Gastrocnemius medialis (tissue), 4 donors: ENCODE measurements around the gene SORBS1. TPM values are rescaled to one million over a fixed set of nuclear protein-coding genes. Genes with fewer than 3 reads are reported as not detected.

Source experiments
- ATAC-seq, 2 donors: fragments of 150-250 bp; one replicate each; pipeline ENCODE4 v1.9.1; 2016
- DNase-seq, 2 donors: peaks; one replicate each; pipeline ENCODE4 v3.0.0-alpha.2; 2019
- H3K27ac ChIP-seq, 4 donors: fragments of 200-600 bp; sonication (generic); 1 replicate in 1 of 4; 2 replicates in 3 of 4; pipeline ENCODE4 v1.5.1; 2016 to 2018; ENCODE audit warnings: mild to moderate bottlenecking in 2 of 4, moderate library complexity in 1 of 4
- H3K27me3 ChIP-seq, 3 donors: fragments of 200-600 bp; sonication (generic) in 2 of 3; 1 replicate in 1 of 3; 2 replicates in 2 of 3; pipeline versions ENCODE4 v1.5.1 to v1.6.0; 2016 to 2019; ENCODE audit warnings: mild to moderate bottlenecking in 1 of 3, moderate library complexity in 1 of 3
- H3K36me3 ChIP-seq, 2 donors: fragments of 200-600 bp; sonication (generic) in 1 of 2; one replicate each; pipeline ENCODE4 v1.5.1; 2017 to 2018
- H3K4me1 ChIP-seq, 2 donors: fragments of 200-600 bp; sonication (generic) in 1 of 2; one replicate each; pipeline ENCODE4 v1.5.1; 2016 to 2017; ENCODE audit warnings: mild to moderate bottlenecking in 2 of 2
- H3K4me3 ChIP-seq, 4 donors: fragments of 200-600 bp; sonication (generic) in 3 of 4; 1 replicate in 1 of 4; 2 replicates in 3 of 4; pipeline ENCODE4 v1.5.1; 2016 to 2019; ENCODE audit warnings: mild to moderate bottlenecking in 2 of 4
- H3K9me3 ChIP-seq, 3 donors: fragments of 200-600 bp; sonication (generic) in 2 of 3; 1 replicate in 1 of 3; 2 replicates in 2 of 3; pipeline ENCODE4 v1.5.1; 2016 to 2019
- CTCF ChIP-seq, 5 experiments: fragments of 450-650 bp in 3 of 5; fragments of 200-600 bp in 2 of 5; sonication (generic) in 2 of 5; IDR thresholded peaks in 4 of 5; conservative IDR thresholded peaks in 1 of 5; 1 replicate in 4 of 5; 2 replicates in 1 of 5; pipeline ENCODE4 v1.5.1; 2016 to 2019; ENCODE audit warnings: antibody characterized with exemption in 5 of 5, mild to moderate bottlenecking in 3 of 5, moderate library complexity in 3 of 5
- POLR2A ChIP-seq, 2 donors: fragments of 450-650 bp; IDR thresholded peaks; one replicate each; pipeline ENCODE4 v1.6.1; 2017; ENCODE audit warnings: antibody characterized with exemption in 2 of 2, mild to moderate bottlenecking in 2 of 2, moderate library complexity in 2 of 2
- in situ Hi-C, 4 donors: fragments of 200-750 bp; cut with MboI; loops; one replicate each; pipeline versions ENCODE4 v1.15.0 to v1.8.0; 2017; ENCODE audit warnings: low sequenced_read_pairs in 4 of 4
- intact Hi-C: fragments of 100-400 bp; cut with DNase I; formaldehyde crosslinking; loops from one replicate; pipeline ENCODE4 v1.15.1; 2023; ENCODE audit warnings: low total_unique reads
- total RNA-seq, 4 donors: library from RNA; depleted of rRNA; stranded (reverse); fragments of >200 nt; gene quantifications; one replicate each; pipeline versions ENCODE4 v1.1.0 to v1.2.3, GENCODE V29; 2016

SORBS1 gene
- total RNA-seq, 4 donors from 2014 or later, result 146 to 331 (median 186) TPM

DNA sequence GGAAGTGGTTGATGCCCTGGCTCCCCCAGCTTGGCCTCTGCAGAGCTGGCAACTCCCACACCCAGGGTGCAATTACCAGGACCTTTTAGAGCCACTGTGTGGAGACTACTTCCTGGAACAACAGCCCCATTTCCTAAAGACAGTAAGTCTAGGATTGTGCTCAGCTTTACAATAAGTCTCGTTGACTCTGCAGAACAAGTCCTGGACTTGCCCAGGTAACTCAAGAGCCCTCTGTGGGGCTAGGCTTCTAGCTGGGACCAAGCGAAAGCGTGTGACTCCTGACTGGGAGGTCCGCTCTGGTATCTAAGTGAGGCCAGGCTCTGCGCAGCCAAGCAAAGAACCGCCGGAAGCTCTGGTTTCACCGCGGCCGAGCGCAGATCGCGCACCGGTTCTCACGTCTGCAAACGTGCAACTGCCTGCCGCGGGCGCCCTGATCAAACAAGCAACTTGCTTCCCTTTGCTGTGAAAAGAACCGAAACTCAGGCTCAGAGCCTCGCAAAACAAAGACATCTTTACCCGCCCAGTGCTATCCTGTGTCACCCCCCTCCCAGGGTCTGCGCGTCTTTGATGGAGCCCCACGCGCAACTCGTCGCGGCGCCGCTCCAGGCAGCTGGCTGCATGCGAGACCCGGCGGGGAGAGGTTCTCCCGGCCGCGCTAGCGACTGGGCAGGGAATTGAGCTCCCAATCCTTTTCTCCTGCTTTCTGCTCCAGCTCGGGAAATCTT, 266.0 kb downstream of the SORBS1 start:
- TF ChIP-seq CTCF (IDR thresholded peaks at IDR 0.05 in 4 of 5, conservative IDR thresholded peaks at IDR 0.05 in 1 of 5) (no peak), POLR2A (IDR thresholded peaks at IDR 0.05) (no peak)
- Histone ChIP-seq H3K36me3 (no peaks in the 10 kb centered on the region), H3K4me3 (peak overlapping the region; percentile 41 to 54 (median 43)), H3K27me3 (no peaks in the 10 kb centered on the region), H3K4me1 (peaks cover 9 to 10% of the 10 kb centered on the region in 2 donors), H3K9me3 (no peaks in the 10 kb centered on the region), H3K27ac (peak overlapping the region; percentile 30 to 47 (median 36))
- intact Hi-C loops, result no loop called here
- in situ Hi-C loops, result no loop called here
- ATAC-seq (peak; percentile 6 to 31), DNase-seq (no peak)

GRCh38 chr10:95293631-95294030, 267.5 kb downstream of the SORBS1 start:
- no peaks in the 10 kb centered on the region for H3K27me3 ChIP-seq
- intact Hi-C loops (no loop called here), in situ Hi-C loops (no loop called here)
- no peak overlapping the region for H3K27ac ChIP-seq
- ATAC-seq, result no peak
- H3K9me3 ChIP-seq, result no peaks in the 10 kb centered on the region
- H3K4me3 ChIP-seq, result no peak overlapping the region
- peaks cover 9 to 10% of the 10 kb centered on the region in 2 donors for H3K4me1 ChIP-seq
- H3K36me3 ChIP-seq, result no peaks in the 10 kb centered on the region
- no peak for DNase-seq
- TF ChIP-seq POLR2A (IDR thresholded peaks at IDR 0.05) (no peak), CTCF (IDR thresholded peaks at IDR 0.05 in 4 of 5, conservative IDR thresholded peaks at IDR 0.05 in 1 of 5) (no peak)

DNA sequence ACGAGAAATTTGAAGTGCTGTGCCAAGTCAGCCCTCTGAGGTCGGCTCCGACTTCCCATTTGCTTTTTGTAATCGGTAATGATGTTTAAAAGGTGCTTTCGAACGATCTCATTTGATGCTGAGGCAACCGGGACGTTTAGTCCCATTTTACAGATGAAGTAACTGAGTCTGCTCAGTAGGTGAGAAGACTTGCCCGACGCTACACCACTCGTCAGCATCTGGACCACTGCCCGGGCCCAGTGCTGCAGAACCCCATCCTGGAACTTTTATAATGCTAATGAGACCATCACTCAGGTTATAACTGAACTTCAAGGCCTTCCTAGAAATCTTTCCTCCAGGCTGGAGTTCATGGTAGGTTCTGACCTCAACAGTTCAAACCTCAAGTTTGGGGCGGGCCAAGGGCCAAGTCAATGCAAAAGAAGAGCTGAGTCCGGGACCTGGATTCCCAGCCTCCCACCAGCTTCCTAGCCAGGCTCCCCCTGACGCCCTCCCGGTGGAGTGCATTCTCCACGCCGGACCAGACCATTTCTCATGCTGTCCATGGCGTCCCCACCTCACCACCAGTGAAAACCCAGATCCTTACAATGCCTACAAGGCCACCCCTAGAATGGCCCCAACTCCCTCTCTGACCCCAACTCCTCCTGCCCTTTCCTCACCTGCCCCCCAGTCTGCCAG, 269.7 kb downstream of the SORBS1 start:
- Histone ChIP-seq H3K4me1 (peaks cover 22 to 28% of the 10 kb centered on the region in 2 donors), H3K9me3 (no peaks in the 10 kb centered on the region), H3K27ac (peak overlapping the region; percentile 80 to 97 (median 92)), H3K36me3 (no peaks in the 10 kb centered on the region), H3K4me3 (peak overlapping the region; percentile 53 to 89 (median 72)), H3K27me3 (no peaks in the 10 kb centered on the region)
- DNase-seq, result no peak
- intact Hi-C loops, result no loop called here
- in situ Hi-C loops, result no loop called here
- TF ChIP-seq POLR2A (IDR thresholded peaks at IDR 0.05) (no peak), CTCF (IDR thresholded peaks at IDR 0.05 in 4 of 5, conservative IDR thresholded peaks at IDR 0.05 in 1 of 5) (no peak)
- ATAC-seq, result no peak

- Histone ChIP-seq H3K9me3 (no peaks in the 10 kb centered on the region), H3K27me3 (no peaks in the 10 kb centered on the region), H3K4me1 (peaks cover 27 to 36% of the 10 kb centered on the region in 2 donors), H3K27ac (peak within 1 kb of the TSS; percentile 80 to 97 (median 92)), H3K36me3 (no peaks in the 10 kb centered on the region), H3K4me3 (peak within 1 kb of the TSS; percentile 66 to 89 (median 72))
- in situ Hi-C loops (no loop called here), intact Hi-C loops (no loop called here)
- ATAC-seq, result peak; percentile 41 to 44
- DNase-seq, result peak; percentile 54 to 74
- peak; percentile 40 to 55 (median 44) for TF ChIP-seq CTCF (IDR thresholded peaks at IDR 0.05 in 4 of 5, conservative IDR thresholded peaks at IDR 0.05 in 1 of 5)
- TF ChIP-seq POLR2A (IDR thresholded peaks at IDR 0.05), result peak; percentile 89 to 93
These were observed 270.5 kb downstream of the SORBS1 start, which contains the start of gene PDLIM1 for GRCh38 chr10:95290461-95291364. TSS of gene PDLIM1 (minus strand) at chr10:95291003. CDS start at chr10:95290915, 88 bp downstream.
